Mesothelial cell of epicardium (in vitro differentiated cells): ENCODE measurements around the gene BUB1. TPM values are rescaled to one million over a fixed set of nuclear protein-coding genes. Genes with fewer than 3 reads are reported as not detected.

Experiments
- DNase-seq, 2 experiments: peaks; one replicate each; pipeline ENCODE4 v3.0.0; 2021; ENCODE audit warnings: low spot score in 2 of 2; ENCODE audit not compliant: unreplicated experiment in 2 of 2
- H3K27ac Mint-ChIP-seq: 2 replicates; pipeline ENCODE4 v1.8.0; 2021; ENCODE audit warnings: mixed read lengths
- H3K27me3 Mint-ChIP-seq: 2 replicates; pipeline ENCODE4 v1.8.0; 2021; ENCODE audit warnings: low read depth, mixed read lengths
- H3K36me3 Mint-ChIP-seq: 2 replicates; pipeline ENCODE4 v1.8.0; 2021; ENCODE audit warnings: mixed read lengths
- H3K4me1 Mint-ChIP-seq: 2 replicates; pipeline ENCODE4 v1.8.0; 2021; ENCODE audit warnings: mixed read lengths
- H3K4me3 Mint-ChIP-seq: 2 replicates; pipeline ENCODE4 v1.8.0; 2021; ENCODE audit warnings: mild to moderate bottlenecking, moderate library complexity, mixed read lengths
- H3K9me3 Mint-ChIP-seq: 2 replicates; pipeline ENCODE4 v1.8.0; 2021; ENCODE audit warnings: mixed read lengths
- total RNA-seq: library from RNA; stranded (reverse); gene quantifications from 3 replicates; pipeline ENCODE4 v1.2.1, GENCODE V29; 2021
- TF ChIP-seq, protein P1 (sequence below): fragments of 200-600 bp; sonication (generic); IDR thresholded peaks from one replicate; pipeline ENCODE4 v1.5.0; 2021; ENCODE audit warnings: antibody characterized with exemption; ENCODE audit not compliant: unreplicated experiment

Gene BUB1
- total RNA-seq, 1 donor from 2014 or later, result 21.2 TPM

DNA sequence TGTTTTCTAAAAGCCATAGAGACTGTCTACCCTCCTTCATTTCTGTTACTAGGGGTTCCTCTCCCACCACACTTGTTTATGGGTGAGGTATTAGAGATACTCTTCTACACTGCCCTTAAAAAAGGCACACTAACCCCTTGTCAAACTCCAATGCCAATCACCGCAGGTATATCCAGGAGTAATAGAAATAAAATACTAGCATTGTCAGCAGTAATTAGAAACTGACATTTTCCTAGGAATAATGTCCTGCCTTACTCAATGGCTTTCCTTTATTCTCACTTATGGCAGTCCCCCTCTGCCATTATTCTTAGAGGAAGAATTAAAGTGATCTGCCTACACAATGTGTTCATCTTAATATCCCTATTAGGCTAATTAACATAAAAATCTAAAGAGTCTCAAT, 5.0 kb upstream of the BUB1 start:
- no peak for DNase-seq
- TF ChIP-seq, protein P1, sequence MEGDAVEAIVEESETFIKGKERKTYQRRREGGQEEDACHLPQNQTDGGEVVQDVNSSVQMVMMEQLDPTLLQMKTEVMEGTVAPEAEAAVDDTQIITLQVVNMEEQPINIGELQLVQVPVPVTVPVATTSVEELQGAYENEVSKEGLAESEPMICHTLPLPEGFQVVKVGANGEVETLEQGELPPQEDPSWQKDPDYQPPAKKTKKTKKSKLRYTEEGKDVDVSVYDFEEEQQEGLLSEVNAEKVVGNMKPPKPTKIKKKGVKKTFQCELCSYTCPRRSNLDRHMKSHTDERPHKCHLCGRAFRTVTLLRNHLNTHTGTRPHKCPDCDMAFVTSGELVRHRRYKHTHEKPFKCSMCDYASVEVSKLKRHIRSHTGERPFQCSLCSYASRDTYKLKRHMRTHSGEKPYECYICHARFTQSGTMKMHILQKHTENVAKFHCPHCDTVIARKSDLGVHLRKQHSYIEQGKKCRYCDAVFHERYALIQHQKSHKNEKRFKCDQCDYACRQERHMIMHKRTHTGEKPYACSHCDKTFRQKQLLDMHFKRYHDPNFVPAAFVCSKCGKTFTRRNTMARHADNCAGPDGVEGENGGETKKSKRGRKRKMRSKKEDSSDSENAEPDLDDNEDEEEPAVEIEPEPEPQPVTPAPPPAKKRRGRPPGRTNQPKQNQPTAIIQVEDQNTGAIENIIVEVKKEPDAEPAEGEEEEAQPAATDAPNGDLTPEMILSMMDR, result no peak
- Mint-ChIP-seq H3K9me3 (peaks cover 3% of the 10 kb centered on the region), H3K4me3 (no peak overlapping the region), H3K4me1 (peaks cover 15% of the 10 kb centered on the region), H3K27me3 (peaks cover 7% of the 10 kb centered on the region), H3K27ac (no peak overlapping the region), H3K36me3 (no peaks in the 10 kb centered on the region)

DNA sequence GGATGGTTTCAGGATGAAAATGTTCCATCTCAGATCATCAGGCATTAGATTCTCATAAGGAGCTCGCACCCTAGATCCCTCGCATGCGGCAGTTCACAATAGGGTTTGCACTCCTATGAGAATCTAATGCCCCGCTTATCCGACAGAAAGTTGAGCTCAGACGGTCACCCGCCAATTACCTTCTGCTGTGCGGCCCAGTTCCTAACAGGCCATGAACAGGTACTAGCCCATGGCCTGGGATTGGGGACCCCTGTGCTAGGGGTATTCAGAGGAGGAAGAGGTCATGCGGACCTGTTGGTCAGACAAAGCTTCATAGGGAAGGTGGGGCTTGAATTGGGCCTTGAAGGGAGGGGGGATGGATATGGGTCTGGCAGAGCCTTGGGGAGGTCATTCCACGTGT, 4.4 kb upstream of the BUB1 start:
- no peaks in the 10 kb centered on the region for H3K36me3 Mint-ChIP-seq
- H3K9me3 Mint-ChIP-seq, result no peaks in the 10 kb centered on the region
- no peak overlapping the region for H3K4me3 Mint-ChIP-seq
- peaks cover 17% of the 10 kb centered on the region for H3K4me1 Mint-ChIP-seq
- no peak overlapping the region for H3K27ac Mint-ChIP-seq
- TF ChIP-seq, protein P1, result no peak
- no peak for DNase-seq
- H3K27me3 Mint-ChIP-seq, result peaks cover 7% of the 10 kb centered on the region

DNA sequence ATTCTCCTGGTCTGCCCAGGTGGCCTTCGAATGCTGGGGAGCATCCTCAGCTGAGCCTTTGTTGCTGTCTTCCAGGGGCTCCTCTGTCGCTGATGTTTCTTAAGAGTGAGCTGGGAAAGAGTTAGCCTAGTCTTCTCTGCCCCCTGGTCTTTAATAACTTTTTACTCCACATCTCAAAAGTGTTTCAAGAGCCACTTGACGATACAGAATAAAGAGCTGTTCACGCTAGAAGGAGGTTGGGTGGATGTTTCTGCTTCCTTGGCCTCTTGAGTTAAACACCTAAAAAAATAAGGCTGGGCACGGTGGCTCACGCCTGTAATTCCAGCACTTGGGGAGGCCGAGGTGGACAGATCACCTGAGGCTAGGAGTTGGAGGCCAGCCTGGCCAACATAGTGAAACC, 2.8 kb upstream of the BUB1 start:
- TF ChIP-seq, protein P1, result no peak
- Mint-ChIP-seq H3K4me1 (peaks cover 29% of the 10 kb centered on the region), H3K27me3 (peaks cover 6% of the 10 kb centered on the region), H3K9me3 (no peaks in the 10 kb centered on the region), H3K36me3 (no peaks in the 10 kb centered on the region), H3K4me3 (no peak overlapping the region), H3K27ac (no peak overlapping the region)
- DNase-seq, result no peak

DNA sequence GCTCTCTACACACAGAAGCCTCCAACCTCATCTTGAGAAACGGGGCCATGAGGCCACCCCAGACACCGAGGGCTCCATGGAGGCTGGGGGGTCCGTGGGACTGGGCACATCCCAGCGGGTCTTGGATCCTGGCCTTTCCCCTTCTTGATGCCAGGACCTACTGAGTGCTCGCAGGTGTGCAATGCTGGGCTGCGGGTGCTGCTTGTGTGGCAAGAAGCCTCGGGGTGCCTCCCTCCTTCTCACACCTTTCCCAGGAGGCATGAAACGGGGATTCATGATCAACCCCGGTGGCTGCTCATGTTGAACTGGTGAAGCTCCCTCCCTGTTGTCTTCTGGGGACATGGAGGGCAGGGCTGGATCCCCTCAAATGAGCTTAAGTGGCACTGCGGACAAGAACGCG, 2.0 kb upstream of the BUB1 start:
- TF ChIP-seq, protein P1, result no peak
- Mint-ChIP-seq H3K9me3 (no peaks in the 10 kb centered on the region), H3K27me3 (peaks cover 2% of the 10 kb centered on the region), H3K4me3 (peak overlapping the region; percentile 99), H3K27ac (peak overlapping the region; percentile 99), H3K36me3 (no peaks in the 10 kb centered on the region), H3K4me1 (peaks cover 34% of the 10 kb centered on the region)
- DNase-seq, result no peak

DNA sequence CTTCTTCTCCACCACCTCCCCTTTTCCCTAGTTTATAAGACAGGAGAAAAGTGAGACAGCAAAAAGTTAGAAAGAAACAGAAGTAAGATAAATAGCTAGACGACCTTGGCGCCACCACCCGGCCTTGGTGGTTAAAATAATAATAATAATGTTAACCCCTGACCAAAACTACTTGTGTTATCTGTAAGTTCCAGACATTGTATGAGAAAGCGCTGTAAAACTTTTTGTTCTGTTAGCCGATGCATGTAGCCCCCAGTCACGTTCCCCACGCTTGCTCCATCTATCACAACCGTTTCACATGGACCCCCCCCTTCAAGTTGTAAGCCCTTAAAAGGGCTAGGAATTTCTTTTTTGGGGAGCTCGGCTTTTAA, 1.5 kb upstream of the BUB1 start:
- H3K4me3 Mint-ChIP-seq, result peak overlapping the region; percentile 99
- TF ChIP-seq, protein P1, result no peak
- H3K4me1 Mint-ChIP-seq, result peaks cover 34% of the 10 kb centered on the region
- H3K27ac Mint-ChIP-seq, result peak overlapping the region; percentile 99
- no peak for DNase-seq
- H3K27me3 Mint-ChIP-seq, result peaks cover 2% of the 10 kb centered on the region
- H3K9me3 Mint-ChIP-seq, result no peaks in the 10 kb centered on the region
- H3K36me3 Mint-ChIP-seq, result no peaks in the 10 kb centered on the region
